K562 (cell line): ENCODE data around the gene GASK1A. TPM values are rescaled to one million over a fixed set of nuclear protein-coding genes. Genes with fewer than 3 reads are reported as not detected.

Experiments
- ATAC-seq: fragments of 200-7000 bp; cut with Tn5 transposase; 3 replicates; pipeline ENCODE4 v1.9.1; 2020; ENCODE audit warnings: moderate library complexity
- BruUV-seq: library from RNA; stranded (reverse); fragments of 400-500 nt; replicated peaks from 2 replicates; lab custom pipeline; 2021; lab: Mats Ljungman, UMichigan
- CTCF ChIA-PET: fragments of 300-600 bp; formaldehyde crosslinking; extraction: SDS; loops from one replicate; lab custom pipeline; 2021; ENCODE audit warnings: low intra/inter-chr PET ratio; lab: Yijun Ruan, JAX
- POLR2A ChIA-PET: fragments of 300-600, 350-650 bp; sonication (Branson Sonifier 250); formaldehyde crosslinking; extraction: SDS; loops from one replicate; lab custom pipeline; 2021; ENCODE audit warnings: antibody characterized with exemption, inconsistent platforms; lab: Yijun Ruan, JAX
- DNase-seq, 4 experiments: peaks; one replicate each; pipeline versions ENCODE4 v3.0.0 to v3.0.0-alpha.2; 2011 to 2018; ENCODE audit warnings: low spot score in 3 of 4, mixed read lengths in 3 of 4; ENCODE audit errors: extremely low read depth in 1 of 4
- FAIRE-seq: peaks from 2 replicates; lab custom pipeline; 2011; peaks lifted over from hg19 to GRCh38; lab: Jason Lieb, UNC
- H2AFZ ChIP-seq: 2 replicates; pipeline ENCODE4 v1.6.0; 2011; ENCODE audit warnings: low read depth, low read length, control low read depth, inconsistent platforms
- H3K27ac ChIP-seq: fragments of 200-600 bp; 3 replicates; pipeline ENCODE4 v1.8.0; 2011; ENCODE audit warnings: low read depth, mild to moderate bottlenecking, control low read depth, inconsistent platforms, low read length, moderate library complexity, mixed read lengths; ENCODE audit errors: extremely low read depth
- H3K27me3 ChIP-seq, 2 experiments: fragments of 300-600 bp in 1 of 2; 2 replicates in 1 of 2; 3 replicates in 1 of 2; pipeline versions ENCODE4 v1.6.0 to v1.8.0; 2011; ENCODE audit warnings: inconsistent platforms in 2 of 2, low read length in 2 of 2, mild to moderate bottlenecking in 1 of 2, mixed read lengths in 1 of 2, moderate library complexity in 1 of 2; ENCODE audit not compliant: control insufficient read depth in 2 of 2, insufficient read depth in 2 of 2
- H3K36me3 ChIP-seq: fragments of 300-600 bp; 3 replicates; pipeline ENCODE4 v1.8.0; 2011; ENCODE audit warnings: mild to moderate bottlenecking, low read length, inconsistent platforms; ENCODE audit not compliant: control insufficient read depth, insufficient read depth
- H3K4me1 ChIP-seq, 2 experiments: fragments of 200-600 bp in 1 of 2; replicated peaks in 1 of 2; 2 replicates in 1 of 2; 3 replicates in 1 of 2; pipeline versions ENCODE4 v1.5.1 to v1.8.0; 2011; ENCODE audit warnings: inconsistent platforms in 2 of 2, low read length in 2 of 2, mild to moderate bottlenecking in 1 of 2, mixed read lengths in 1 of 2, moderate library complexity in 1 of 2; ENCODE audit not compliant: control insufficient read depth in 2 of 2, insufficient read depth in 2 of 2
- H3K4me2 ChIP-seq: 2 replicates; pipeline ENCODE4 v1.6.1; 2011; ENCODE audit warnings: low read length, control low read depth, inconsistent platforms, mixed read lengths; ENCODE audit not compliant: insufficient read depth
- H3K4me3 ChIP-seq: fragments of 200-600 bp; sonication (generic), shearing (Covaris generic); 2 replicates; pipeline ENCODE4 v1.5.1; 2016; ENCODE audit warnings: control low read depth, inconsistent platforms
- H3K79me2 ChIP-seq: fragments of 200-600 bp; 3 replicates; pipeline ENCODE4 v1.8.0; 2011; ENCODE audit warnings: low read length, inconsistent platforms; ENCODE audit not compliant: control insufficient read depth, insufficient read depth
- H3K9ac ChIP-seq, 2 experiments: 2 replicates each; pipeline versions ENCODE4 v1.6.0 to v1.6.1; 2011; ENCODE audit warnings: low read depth in 2 of 2, low read length in 2 of 2, control low read depth in 1 of 2, inconsistent platforms in 1 of 2, mild to moderate bottlenecking in 1 of 2, mixed read lengths in 1 of 2; ENCODE audit not compliant: insufficient read depth in 1 of 2
- H3K9me1 ChIP-seq: one replicate; pipeline ENCODE4 v1.6.0; 2011; ENCODE audit warnings: inconsistent platforms, mild to moderate bottlenecking, low read length, moderate library complexity; ENCODE audit not compliant: control insufficient read depth, insufficient read depth
- H3K9me3 ChIP-seq: replicated peaks from 2 replicates; pipeline ENCODE4 v1.5.1; 2011; ENCODE audit warnings: low read depth, low read length, inconsistent platforms; ENCODE audit not compliant: control insufficient read depth, insufficient read depth
- H4K20me1 ChIP-seq: replicated peaks from 2 replicates; pipeline ENCODE4 v1.6.1; 2011; ENCODE audit warnings: low read length, inconsistent platforms, mixed read lengths; ENCODE audit not compliant: control insufficient read depth, insufficient read depth
- CHD4 ChIP-seq: fragments of 200-600 bp; sonication (generic); IDR thresholded peaks from 3 replicates; pipeline ENCODE4 v1.6.1; 2012; ENCODE audit warnings: low read depth, mild to moderate bottlenecking, mixed read lengths, low read length, inconsistent platforms; ENCODE audit not compliant: insufficient read depth, insufficient replicate concordance, poor library complexity, severe bottlenecking
- CTBP1 ChIP-seq: fragments of 450-650 bp; IDR thresholded peaks from 2 replicates; pipeline ENCODE4 v1.6.1; 2016; ENCODE audit warnings: borderline replicate concordance
- PHF8 ChIP-seq: fragments of 200-600 bp; sonication (generic); IDR thresholded peaks from 2 replicates; pipeline ENCODE4 v1.6.1; 2012; ENCODE audit warnings: mixed run types, mild to moderate bottlenecking, inconsistent platforms, low read length, moderate library complexity, borderline replicate concordance
- RBM34 ChIP-seq: fragments of 200-400 bp; formaldehyde crosslinking; IDR thresholded peaks from 2 replicates; pipeline ENCODE4 v1.6.1; 2018; ENCODE audit warnings: low read length, borderline replicate concordance; ENCODE audit not compliant: insufficient read depth
- SMAD2 ChIP-seq: fragments of 150-350 bp; IDR thresholded peaks from 2 replicates; pipeline ENCODE4 v1.6.1; 2014; ENCODE audit warnings: low read depth, mild to moderate bottlenecking, low read length
- TCF7 ChIP-seq: sonication (generic); IDR thresholded peaks from 2 replicates; pipeline ENCODE4 v1.6.1; 2016; ENCODE audit warnings: antibody characterized with exemption, borderline replicate concordance
- ZFPM2 ChIP-seq: fragments of 250-450 bp; sonication (Bioruptor Pico); IDR thresholded peaks from 2 replicates; pipeline ENCODE4 v1.5.1; 2022; ENCODE audit warnings: mild to moderate bottlenecking
- ZNF124 ChIP-seq: sonication (generic); formaldehyde crosslinking; IDR thresholded peaks from 2 replicates; pipeline ENCODE4 v1.8.1; 2022; ENCODE audit warnings: missing genetic modification reagents
- WGBS: fragments of 100-300 bp; shearing (Covaris generic); methylation state at CpG from one replicate; pipeline ENCODE4 v1.1.6; 2016; ENCODE audit warnings: low coverage, mixed read lengths; ENCODE audit not compliant: insufficient coverage; ENCODE audit errors: missing lambda C conversion rate; 5-methylcytosine and 5-hydroxymethylcytosine counted together
- in situ Hi-C: fragments of 300-500 bp; cut with MboI; formaldehyde crosslinking; loops from 4 replicates; pipeline ENCODE4 v1.15.0; 2018; ENCODE audit warnings: inconsistent platforms, mixed read lengths
- intact Hi-C: fragments of 100-400 bp; cut with micrococcal nuclease; formaldehyde crosslinking; loops from 2 replicates; pipeline ENCODE4 v1.14.2; 2022
- polyA plus RNA-seq, 8 experiments: library from polyadenylated mRNA; depleted of rRNA in 4 of 8; stranded (reverse) in 5 of 8; unstranded in 3 of 8; fragments of >200 nt; fragmentation: Nextera tagmentation in 2 of 8; fragmentation: Illumina TruSeq in 1 of 8; extraction: Ambion mirVana in 2 of 8; extraction: Trizol in 1 of 8; gene quantifications; 2 replicates each; pipeline versions ENCODE4 v1.2.1 to v1.2.3, GENCODE V29; 2011 to 2014; ENCODE audit warnings: inconsistent platforms in 1 of 8, missing spikeins in 1 of 8
- total RNA-seq, 7 experiments: library from RNA; depleted of rRNA in 6 of 7; stranded (reverse); fragments of >200 nt in 6 of 7; fragmentation: Illumina TruSeq in 2 of 7; extraction: Trizol in 2 of 7; gene quantifications; 2 replicates each; pipeline versions ENCODE4 v1.2.1 to v1.2.3, GENCODE V29; 2011 to 2021; ENCODE audit warnings: low replicate concordance in 1 of 7
- TF ChIP-seq, protein P1 (sequence below): fragments of 250-450 bp; sonication (Bioruptor Pico); IDR thresholded peaks from 2 replicates; pipeline ENCODE4 v1.8.0; 2022; ENCODE audit warnings: moderate library complexity, mild to moderate bottlenecking, inconsistent platforms
- TF ChIP-seq, protein P2 (sequence below): fragments of 450-650 bp; IDR thresholded peaks from 2 replicates; pipeline ENCODE4 v1.6.1; 2018; ENCODE audit not compliant: partially characterized antibody
- TF ChIP-seq, protein P3 (sequence below): sonication (generic); formaldehyde crosslinking; IDR thresholded peaks from 2 replicates; pipeline ENCODE4 v1.8.0; 2022; ENCODE audit warnings: mild to moderate bottlenecking, missing genetic modification reagents, borderline replicate concordance

Gene GASK1A
- total and polyA plus RNA-seq, 9 of the 15 experiments (the other 6 are each of a cell fraction or from before 2014, with no cell fraction given), result 0.04 to 0.11 (median 0.05) TPM; not detected in 5

- no TSS peak for BruUV-seq
- TF ChIP-seq, protein P1, sequence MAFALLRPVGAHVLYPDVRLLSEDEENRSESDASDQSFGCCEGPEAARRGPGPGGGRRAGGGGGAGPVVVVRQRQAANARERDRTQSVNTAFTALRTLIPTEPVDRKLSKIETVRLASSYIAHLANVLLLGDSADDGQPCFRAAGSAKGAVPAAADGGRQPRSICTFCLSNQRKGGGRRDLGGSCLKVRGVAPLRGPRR (CRISPR knock-in tag), result no peak
- TF ChIP-seq RBM34, result no peak
- TF ChIP-seq TCF7, result no peak
- TF ChIP-seq ZNF124 (CRISPR knock-in tag), result no peak
- TF ChIP-seq CTBP1, result no peak
- TF ChIP-seq, protein P2, sequence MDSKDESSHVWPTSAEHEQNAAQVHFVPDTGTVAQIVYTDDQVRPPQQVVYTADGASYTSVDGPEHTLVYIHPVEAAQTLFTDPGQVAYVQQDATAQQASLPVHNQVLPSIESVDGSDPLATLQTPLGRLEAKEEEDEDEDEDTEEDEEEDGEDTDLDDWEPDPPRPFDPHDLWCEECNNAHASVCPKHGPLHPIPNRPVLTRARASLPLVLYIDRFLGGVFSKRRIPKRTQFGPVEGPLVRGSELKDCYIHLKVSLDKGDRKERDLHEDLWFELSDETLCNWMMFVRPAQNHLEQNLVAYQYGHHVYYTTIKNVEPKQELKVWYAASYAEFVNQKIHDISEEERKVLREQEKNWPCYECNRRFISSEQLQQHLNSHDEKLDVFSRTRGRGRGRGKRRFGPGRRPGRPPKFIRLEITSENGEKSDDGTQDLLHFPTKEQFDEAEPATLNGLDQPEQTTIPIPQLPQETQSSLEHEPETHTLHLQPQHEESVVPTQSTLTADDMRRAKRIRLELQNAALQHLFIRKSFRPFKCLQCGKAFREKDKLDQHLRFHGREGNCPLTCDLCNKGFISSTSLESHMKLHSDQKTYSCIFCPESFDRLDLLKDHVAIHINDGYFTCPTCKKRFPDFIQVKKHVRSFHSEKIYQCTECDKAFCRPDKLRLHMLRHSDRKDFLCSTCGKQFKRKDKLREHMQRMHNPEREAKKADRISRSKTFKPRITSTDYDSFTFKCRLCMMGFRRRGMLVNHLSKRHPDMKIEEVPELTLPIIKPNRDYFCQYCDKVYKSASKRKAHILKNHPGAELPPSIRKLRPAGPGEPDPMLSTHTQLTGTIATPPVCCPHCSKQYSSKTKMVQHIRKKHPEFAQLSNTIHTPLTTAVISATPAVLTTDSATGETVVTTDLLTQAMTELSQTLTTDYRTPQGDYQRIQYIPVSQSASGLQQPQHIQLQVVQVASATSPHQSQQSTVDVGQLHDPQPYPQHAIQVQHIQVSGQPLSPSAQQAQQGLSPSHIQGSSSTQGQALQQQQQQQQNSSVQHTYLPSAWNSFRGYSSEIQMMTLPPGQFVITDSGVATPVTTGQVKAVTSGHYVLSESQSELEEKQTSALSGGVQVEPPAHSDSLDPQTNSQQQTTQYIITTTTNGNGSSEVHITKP, result no peak
- TF ChIP-seq PHF8, result no peak
- no peak for TF ChIP-seq SMAD2
- TF ChIP-seq, protein P3, sequence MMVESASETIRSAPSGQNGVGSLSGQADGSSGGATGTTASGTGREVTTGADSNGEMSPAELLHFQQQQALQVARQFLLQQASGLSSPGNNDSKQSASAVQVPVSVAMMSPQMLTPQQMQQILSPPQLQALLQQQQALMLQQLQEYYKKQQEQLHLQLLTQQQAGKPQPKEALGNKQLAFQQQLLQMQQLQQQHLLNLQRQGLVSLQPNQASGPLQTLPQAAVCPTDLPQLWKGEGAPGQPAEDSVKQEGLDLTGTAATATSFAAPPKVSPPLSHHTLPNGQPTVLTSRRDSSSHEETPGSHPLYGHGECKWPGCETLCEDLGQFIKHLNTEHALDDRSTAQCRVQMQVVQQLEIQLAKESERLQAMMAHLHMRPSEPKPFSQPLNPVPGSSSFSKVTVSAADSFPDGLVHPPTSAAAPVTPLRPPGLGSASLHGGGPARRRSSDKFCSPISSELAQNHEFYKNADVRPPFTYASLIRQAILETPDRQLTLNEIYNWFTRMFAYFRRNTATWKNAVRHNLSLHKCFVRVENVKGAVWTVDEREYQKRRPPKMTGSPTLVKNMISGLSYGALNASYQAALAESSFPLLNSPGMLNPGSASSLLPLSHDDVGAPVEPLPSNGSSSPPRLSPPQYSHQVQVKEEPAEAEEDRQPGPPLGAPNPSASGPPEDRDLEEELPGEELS (CRISPR knock-in tag), result no peak
- no peak for TF ChIP-seq ZFPM2 (CRISPR knock-in tag)
- no peak for TF ChIP-seq CHD4
- WGBS, result under 1% methylated on average over 23 of the region's 23 CpGs
- Histone ChIP-seq H3K4me1 (no peaks in the 10 kb centered on the region), H3K79me2 (no peaks in the 10 kb centered on the region), H3K4me2 (no peak overlapping the region), H3K36me3 (no peaks in the 10 kb centered on the region), H3K4me3 (no peak overlapping the region), H3K9ac (no peak overlapping the region), H3K9me3 (no peaks in the 10 kb centered on the region), H4K20me1 (no peaks in the 10 kb centered on the region; the same call in 1 of the 2 replicates), H3K9me1 (no peaks in the 10 kb centered on the region), H3K27ac (no peak overlapping the region), H3K27me3 (peaks cover 28 to 72% of the 10 kb centered on the region in 2 experiments), H2AFZ (no peak overlapping the region)
- intact Hi-C loops, result no loop called here
- no peak; the same call in 2 of the 3 replicates for ATAC-seq
- ChIA-PET POLR2A (interaction anchor here (0.6 kb wide), 1 partner anchor 385 kb away, joined by 3 read pairs; no protein-coding TSS in a partner anchor), CTCF (no interaction called here)
- FAIRE-seq, result no peak
- in situ Hi-C loops, result loop anchor here (10.0 kb wide), 1 partner anchor 1012 kb away; no protein-coding TSS in a partner anchor
- DNase-seq, result no peak
Observed at GRCh38 chr3:43032646-43033628, 53.8 kb downstream of the GASK1A start.
